Measurements from ENCODE around the gene RIOK2.
A peak's percentile ranks its signal among the peaks of the same experiment; 100 is the strongest.
"Not testable (repeated sequence)": the region's sequence is repeated elsewhere in the genome, so short reads cannot be mapped to it uniquely, and the experiment has no call there.

The RIOK2 gene

DNA sequence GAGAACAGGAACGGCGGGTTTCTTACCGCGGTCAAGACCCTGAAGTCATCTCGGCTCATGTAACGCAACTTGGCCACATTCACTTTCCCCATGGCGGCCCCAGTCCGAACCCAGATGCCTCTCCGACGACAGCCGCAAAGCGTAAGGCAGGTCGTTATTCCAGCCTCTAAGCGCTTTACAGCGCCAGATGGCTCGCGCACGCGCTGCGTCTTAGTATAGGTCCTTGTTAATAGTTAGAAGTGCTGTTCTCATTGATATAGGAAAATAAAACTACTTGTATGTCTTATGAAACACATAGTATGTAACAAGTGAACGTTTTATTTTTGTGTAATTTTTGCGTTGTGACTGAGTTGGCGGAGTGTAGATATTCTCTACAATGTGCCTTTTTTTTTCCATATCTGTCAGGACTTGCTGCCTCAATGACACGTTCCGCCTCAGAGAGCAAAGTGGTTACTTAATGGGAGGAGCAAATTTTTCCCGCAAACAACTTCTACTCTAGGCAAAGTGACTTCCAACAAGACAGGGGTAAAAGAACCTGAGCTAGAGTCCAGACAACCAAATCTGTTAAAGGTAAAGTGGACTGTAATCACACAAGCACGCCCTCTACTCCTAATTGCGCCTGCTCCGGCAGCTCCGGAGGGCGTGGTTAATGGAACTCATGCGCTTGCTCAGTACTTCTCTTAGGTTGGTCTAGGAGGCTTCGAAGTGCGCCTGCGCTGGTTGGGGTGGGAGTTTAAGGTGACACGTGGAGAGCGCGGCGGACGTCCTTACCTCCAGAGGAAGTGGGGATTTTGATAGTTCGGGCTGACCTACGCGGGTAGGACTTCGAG, at the start of gene RIOK2:
TSS of gene RIOK2 (minus strand) at position 148 of the 830 bp plus-strand sequence. CDS start at position 92, 56 bp downstream.
- DNase-seq, result peak; percentile 90

DNA sequence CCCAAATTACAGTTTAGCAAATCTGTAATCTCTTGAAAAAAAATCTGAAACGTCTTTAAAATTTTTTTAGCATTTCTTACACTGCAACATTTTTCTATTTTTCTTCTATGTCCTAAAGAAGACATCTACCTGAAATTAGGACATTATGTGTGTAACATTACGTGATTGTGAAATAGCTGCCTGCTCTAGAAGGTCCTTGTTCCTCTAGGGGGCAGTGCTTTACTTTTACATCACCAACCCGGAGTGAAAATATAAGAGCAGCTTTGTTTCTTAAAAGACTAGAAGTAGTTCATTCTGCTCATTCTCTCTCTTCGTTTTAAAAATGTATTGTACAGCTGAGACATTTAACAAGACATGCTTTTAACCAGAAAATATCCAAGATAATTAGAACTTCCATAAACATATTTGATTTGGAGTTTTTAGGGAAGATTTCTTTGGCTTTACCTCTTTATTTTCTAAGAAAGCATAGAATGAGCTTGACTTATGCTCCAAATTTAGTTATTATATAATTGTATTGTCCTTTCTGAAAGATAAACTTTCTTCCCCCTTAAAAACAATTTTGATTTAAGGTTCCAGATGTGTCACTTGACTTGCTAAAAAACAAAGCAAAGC, 48.1 kb upstream of the RIOK2 start:
- DNase-seq, result no peak

DNA sequence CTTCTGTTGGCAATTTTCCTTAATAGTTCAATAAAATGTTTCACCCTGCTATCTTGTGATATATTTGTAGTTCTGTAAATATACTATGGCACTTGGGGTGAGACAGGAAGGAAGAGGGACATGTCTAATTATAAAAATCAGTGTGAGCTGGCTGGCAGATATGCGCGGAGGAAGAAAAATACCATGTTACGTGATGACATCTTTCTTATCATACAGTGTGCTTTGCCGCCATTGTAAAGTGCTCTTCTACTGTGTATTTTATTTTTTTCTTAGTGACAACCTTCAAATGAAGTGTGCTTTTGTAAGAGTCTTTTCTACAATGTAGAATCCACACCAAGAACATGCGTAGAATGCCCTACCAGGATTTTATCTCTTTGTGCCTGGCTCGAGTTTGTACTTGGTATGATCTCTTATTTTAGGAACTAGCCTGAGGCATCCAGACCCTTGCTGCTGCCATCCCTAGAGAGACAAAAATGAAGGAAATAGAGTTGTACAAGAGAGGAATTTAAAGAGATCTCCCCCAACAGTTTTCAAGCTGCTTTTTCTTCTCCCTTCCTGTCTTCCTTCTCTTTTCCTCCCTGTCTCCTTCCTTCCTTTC, 46.7 kb upstream of the RIOK2 start:
- no peak for DNase-seq

DNA sequence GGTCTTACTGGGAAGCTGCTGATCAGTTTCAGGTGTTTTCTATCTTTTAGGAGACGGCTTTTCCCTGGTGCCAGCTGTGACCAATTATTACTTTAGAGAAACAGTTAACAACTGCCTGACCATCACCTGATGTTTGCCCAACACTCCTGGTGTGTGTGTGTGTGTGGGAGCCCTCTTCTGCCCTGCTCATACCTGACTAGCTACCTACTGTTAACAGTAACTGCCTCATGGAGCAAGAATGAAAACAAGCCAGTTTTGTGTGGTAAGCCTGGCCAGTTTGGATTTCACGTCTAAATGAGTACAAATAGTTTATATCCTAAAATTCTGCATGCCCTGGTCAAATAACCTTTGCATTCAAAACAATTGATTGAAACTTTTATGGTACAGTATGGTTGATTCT, 46.1 kb upstream of the RIOK2 start:
- DNase-seq, result no peak

DNA sequence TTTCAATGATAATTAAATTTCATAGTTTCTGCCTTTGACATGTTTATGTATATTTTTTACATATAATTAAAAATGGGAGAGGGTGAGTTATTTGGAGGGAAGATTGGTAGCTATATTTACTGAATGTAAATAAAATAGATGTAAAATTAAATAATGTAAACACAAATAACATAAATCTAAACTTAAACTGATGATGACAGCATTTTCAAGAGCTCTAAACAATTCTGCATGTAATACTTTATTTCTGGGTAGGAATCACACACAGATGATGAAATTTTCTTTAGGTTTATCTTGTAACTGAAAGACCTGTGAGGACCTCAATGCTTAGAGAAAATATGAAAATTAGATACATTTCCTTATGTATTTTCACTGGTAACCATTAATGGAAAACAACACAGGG, 42.2 kb upstream of the RIOK2 start:
- DNase-seq, result no peak

DNA sequence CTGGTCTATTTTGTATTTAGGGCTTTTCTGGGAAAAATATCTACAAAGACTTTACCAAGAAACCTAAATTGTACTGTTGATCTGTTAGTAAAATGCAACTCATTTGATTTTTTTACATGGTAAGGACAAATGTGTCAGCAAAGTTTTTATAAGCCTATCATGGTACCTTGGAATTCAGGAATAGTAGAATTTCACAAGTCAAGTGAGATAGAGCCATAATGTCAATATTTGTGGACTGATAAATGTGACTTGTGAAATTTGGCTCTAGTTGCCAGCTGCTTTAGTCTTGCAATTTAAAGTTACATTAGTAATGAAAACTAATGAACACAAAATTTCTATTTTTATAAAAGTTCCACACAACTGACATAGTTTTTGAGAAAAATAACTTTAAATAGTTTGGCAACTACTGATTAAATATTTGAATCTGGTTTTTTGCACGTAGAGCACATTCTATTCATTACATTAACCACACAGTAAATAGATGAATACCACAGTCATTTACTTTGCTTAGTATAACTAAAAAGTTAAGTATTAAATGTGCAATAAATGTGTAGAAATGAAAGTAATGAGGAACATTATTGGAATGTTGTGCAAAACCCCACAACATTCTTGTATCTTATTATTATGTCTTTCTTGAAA, 41.2 kb upstream of the RIOK2 start:
- no peak for DNase-seq

DNA sequence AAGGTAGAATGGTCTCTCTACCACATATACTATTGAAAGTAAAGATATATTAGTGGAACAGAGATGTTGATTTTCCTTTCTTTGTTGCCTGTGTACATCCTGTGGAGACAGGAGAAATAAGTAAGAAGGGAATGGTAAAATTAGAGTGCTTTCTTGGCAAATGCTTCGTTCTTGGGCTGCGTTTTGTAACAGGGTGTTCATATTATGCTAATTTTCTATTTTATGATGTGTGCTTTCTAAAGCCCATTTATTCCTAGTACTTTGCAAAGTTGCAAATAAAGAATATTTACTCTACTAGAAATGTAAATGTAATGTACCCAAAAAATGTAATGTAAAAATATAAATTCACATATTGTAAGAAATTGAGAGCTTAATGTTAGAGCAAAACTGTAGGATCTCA, 40.5 kb upstream of the RIOK2 start:
- no peak for DNase-seq

DNA sequence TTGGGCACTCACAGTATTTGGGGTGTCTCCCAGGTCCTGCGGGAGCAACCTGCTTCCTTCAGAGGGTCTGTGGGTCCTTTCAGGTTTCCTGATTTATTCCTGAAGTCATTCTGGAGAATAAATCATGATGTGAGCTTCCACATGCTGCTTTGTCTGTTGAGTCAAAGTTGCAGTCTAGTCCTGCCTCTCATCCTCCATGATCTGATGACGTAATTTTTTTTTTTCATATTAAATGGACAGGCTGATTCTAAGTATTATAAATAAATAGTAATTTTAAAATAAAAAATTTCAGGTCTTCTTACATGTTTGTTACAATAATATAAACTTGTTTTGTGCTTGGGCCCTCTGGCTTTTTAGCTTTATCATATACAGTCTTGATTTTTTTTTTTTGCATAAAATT, 26.3 kb upstream of the RIOK2 start:
- DNase-seq, result no peak

DNA sequence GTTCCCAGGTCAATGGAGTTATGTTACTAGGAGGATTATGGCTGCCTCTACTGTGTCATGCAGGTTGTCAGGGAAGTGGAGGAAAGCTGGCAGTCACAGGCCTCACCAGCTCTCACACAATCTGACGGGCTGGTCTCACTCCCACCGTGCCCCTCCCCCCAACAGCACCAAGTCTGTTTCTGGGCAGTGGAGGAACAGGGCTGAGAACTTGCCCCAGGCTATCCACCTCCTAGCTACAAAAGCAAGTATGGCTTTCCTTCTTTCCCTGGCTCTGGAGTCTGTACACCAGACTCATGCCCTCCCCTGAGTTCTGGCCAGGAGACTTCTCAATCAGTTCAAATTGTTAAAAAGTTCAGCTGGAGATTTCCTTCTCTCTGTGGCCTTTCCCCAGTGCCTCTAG, 25.7 kb upstream of the RIOK2 start:
- DNase-seq, result no peak

DNA sequence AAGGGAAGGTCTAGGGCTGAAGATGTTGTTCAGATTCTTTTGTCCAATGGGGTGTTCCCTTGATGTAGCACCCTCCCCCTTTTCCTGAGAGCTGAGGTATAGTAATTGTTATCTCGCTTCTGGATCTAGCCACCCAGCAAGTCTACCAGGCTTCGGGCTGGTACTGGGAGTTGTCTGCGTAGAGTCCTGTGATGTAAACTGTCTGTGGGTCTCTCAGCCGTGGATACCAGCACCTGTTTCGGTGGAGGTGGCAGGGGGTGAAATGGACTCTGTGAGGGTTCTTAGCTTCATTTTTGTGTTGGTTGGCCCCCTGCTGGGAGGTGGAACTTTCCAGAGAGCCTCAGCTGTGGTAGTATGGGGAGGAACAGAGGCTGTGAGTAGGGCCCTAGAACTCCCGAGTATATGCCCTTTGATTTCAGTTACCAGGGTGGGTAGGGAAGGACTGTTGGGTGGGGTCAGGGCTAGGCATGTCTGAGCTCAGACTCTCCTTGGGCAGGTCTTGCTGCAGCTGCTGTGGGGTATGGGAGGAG, 25.2 kb upstream of the RIOK2 start:
- no peak for DNase-seq

DNA sequence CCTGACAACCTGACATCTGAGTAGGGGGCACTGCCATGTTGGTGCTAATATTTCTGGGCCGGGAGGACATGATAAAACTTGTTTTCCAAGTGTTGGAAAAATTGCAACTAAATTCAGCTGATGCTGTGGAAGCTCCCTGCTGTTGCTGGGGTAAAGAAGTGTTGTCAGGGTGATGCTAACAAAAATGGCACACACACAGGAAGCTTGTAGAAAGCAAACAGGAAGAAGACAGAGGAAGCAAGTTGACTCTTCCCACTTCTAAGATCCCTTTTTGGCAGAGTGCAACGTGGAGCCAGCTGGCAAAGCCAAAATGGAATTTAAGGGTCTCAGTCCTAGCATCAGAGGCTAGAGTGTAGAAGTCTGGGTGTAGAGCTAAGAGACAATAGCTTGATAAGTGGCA, 11.3 kb upstream of the RIOK2 start:
- DNase-seq, result no peak

DNA sequence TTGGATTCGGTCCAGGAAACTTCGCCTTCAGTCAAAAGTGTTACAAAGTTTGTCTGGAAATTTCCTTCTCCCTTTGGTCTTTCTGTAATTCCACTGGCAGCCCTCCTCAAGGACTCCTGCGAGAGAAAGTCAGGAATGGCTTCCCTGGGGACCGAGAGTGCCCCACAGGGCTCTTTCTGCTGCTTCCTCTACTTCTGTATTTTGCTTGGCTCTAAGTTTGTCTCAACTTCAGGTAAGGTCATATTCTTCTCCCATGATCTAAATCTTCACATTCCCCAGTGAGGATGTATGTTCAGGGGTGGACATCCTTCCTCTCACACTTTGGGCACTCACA, 10.3 kb upstream of the RIOK2 start:
- DNase-seq, result no peak

DNA sequence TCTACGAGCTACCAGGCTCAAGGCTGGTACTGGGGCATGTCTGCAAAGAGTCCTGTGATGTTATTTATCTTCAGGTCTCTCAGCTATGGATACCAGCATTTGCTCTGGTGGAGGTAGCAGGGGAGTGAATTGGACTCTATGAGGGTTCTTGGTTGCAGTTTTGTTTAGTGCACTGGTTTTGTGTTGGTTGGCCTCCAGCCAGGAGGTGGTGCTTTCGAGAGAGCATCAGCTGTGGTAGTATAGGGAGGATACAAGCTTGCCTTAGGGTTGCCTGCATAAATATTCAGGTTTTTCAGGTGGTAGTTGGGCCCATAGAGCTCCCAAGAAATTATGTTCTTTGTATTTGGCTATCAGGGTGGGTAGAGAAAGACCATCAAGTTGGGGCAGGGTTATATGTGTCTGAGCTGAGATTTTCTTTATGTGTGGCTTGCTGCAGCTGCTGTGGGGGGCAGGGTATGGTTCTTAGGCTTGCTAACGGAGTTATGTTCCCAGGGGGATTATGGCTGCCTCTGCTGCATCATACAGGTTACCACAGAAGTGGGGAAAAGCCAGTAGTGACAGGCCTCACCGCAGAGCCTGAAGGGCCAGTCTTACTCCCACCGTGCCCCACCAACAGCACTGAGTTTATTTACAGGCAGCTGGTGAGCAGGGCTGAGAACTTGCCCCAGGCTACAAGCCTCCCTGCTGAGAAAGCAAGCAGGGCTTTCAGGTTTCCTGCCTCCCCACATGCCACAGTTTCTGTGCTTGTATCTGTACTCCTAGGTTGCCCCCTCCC, 9.7 kb upstream of the RIOK2 start:
- no peak for DNase-seq

DNA sequence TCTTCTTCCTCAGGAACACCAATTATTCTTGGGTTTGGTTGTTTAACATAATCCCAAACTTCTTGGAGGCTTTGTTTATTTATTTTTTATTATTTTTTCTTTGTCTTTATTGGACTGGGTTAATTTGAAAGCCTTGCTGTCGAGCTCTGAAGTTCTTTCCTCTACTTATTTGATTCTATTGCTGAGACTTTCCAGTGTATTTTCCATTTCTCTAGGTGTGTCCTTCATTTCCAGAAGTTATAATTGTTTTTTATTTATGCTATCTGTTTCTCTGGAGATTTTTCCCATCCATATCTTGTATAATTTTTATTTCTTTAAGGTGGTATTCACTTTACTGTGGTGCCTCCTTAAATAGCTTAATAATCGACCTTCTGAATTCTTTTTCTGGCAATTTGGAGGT, 8.8 kb upstream of the RIOK2 start:
- no peak for DNase-seq

DNA sequence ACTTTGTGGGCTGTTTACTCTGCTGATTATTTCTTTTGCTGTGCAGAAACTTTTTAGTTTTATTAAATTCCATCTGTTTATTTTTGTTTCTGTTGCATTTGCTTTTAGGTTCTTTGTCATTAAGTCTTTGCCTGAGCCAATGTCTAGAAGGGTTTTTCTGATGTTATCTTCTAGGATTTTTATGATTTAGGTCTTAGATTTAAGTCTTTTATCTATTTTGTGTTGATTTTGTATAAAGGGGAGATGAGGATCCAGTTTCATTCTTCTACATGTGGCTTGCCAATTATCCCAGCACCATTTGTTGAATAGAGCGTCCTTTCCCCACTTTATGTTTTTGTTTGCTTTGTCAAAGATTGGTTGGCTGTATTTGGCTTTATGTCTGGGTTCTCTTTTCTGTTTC, 6.5 kb upstream of the RIOK2 start:
- not testable (repeated sequence) for DNase-seq

DNA sequence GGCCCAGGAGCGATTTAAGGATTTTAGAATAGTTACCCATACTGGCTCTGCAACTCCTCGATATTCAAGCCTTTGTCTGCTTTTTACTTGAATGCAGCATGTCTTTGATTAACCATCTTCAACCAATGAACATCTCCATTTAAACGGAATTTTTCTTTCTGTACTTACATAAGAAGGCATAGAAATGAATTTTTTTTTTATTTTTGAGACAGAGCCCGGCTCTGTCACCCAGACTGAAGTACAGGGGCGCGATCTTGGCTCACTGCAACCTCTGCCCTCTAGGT, 825 bp upstream of the RIOK2 start:
- no peak for DNase-seq

DNA sequence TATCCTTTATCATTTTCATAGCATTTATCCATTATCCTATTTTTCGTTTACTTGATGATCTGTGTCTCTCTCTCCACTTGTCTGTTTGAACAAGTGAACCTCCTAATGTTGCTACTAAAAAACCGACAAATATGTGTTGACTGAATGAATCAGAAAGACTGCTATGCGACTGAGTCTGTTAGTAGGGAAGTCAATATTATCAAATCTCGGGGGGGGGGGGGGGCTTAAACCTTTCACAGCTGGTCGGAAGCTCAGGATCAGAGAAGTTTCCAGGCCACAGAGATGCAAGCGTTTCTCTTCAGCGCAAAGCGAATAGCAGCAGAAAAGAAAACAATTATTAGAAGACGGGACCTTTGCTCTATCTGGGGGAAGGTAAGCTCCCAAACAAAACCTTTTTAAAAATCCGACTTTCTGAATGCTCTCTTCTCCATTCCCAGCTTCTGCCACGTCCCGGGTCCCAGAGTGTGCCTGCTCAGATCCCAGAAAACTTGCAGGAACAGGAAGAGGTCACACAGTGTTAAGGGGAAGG, 412 bp downstream of the RIOK2 start:
- no peak for DNase-seq

DNA sequence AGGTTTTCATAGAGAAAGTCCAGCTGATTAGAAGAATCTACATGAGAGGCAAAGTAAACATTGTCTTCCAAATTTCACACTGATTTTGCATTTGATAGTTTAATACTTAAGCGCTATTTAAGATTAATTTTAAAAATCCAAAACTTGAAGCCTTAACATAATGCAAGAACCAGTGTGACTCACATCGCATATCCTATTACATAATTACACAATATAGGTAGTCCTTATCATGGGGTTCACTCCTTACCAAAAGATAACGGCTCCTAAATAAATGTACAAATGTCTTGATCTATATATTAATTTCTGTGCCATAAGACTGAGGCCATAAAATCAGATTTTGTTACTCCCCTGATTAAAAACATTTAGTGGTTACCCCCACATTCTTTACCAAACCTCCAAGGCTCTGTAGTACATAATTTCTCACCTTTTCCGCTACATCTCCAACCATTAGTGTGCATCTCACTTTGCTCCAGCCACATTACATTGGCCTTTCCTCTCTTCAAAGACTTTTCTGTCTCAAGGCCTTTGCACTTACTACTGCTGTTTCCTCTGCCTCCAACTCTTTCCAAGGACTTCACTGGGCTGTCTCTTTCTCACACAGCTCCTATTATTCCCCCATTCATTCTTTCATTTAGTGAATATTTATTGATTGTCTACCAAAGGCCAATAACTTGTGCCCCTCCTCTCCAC, 1.0 kb downstream of the RIOK2 start:
- no peak for DNase-seq

DNA sequence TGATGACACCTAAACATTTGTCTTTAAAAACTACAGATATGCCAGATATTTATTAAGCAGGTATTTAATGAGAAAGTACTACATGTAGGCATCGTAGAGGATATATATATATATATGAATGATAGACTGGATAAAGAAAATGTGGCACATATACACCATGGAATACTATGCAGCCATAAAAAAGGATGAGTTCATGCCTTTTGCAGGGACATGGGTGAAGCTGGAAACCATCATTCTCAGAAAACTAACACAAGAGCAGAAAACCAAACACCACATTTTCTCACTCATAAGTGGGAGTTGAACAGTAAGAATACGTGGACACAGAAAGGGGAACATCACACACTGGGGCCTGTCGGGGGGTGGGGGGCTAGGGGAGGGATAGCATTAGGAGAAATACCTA, 3.6 kb downstream of the RIOK2 start:
- not testable (repeated sequence) for DNase-seq

DNA sequence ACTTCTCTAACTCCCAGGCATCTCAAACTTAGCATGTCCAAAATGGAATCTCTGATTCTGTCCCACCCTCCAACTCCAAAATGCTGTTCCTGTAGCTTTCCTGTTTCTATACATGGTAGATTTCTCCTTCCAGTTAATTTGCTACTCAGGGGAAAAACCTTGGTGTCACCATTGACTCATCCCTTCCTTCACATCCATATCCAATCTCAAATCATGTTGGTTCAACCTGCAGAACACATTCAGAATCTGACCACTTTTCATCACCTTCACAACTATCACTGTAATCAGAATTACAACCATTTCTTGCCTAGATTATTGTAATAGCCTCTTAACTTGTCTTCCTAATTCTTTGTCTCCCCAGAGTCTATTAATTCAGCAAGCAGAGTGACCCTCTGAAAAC, 10.8 kb downstream of the RIOK2 start:
- no peak for DNase-seq

DNA sequence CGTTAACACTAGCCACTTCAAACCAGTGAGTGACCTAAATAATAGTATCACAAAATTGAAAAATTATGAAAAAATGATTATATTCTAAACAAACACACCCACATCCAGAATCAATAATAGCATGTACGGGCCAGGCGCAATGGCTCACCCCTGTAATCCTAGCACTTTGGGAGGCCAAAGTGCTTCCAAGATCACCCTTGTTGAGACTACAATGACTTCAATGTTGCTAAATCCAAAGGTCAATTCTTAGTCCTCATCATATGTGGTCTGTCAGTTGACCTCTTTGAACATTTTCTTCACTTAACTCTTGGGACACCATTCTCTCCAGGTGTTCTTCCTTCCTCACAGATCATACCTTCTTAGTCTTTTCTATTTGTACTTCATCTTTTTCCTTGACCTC, 11.3 kb downstream of the RIOK2 start:
- DNase-seq, result no peak

DNA sequence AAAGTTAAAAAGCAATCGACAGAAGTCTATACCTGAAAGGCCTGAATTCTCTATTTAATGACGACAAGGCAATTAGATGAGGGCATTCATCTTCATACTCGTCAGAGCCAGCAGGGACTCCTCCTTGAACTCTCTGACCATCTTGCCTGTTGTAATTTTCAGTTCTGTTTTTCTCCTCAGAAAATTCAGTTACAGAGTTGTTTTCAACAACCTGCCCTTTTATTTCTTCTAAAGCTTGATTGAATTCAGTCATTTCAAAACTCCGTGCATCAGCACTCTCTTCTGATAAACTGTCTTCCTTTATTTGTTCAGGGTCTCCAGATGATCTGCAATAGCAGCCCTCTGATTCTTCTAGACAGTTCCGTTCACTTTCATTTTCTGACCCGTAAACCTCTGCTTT, 15.6 kb downstream of the RIOK2 start:
- no peak for DNase-seq
